ENCODE measurements around the gene GFAP.
A peak's percentile ranks its signal among the peaks of the same experiment; 100 is the strongest.

GRCh38 chr17:44899074-44899782 lies 16.1 kb downstream of the GFAP start, which contains the start of gene EFTUD2:
- peak in 2 of 5 experiments; percentile 72 to 75 for TF ChIP-seq CTCF (IDR thresholded peaks at IDR 0.05)
- TF ChIP-seq EP300 (IDR thresholded peaks at IDR 0.05): peak; percentile 89 to 94
